GM12878 (cell line): ENCODE results near the gene TTYH3. TPM values are rescaled to one million over a fixed set of nuclear protein-coding genes. Genes with fewer than 3 reads are reported as not detected.

ENCODE experiments used
- CBFB ChIP-seq: IDR thresholded peaks from 2 replicates; pipeline ENCODE4 v1.6.1; 2016; ENCODE audit warnings: antibody characterized with exemption, low read depth
- CBX5 ChIP-seq: sonication (generic); IDR thresholded peaks from 2 replicates; pipeline ENCODE4 v1.6.1; 2016; ENCODE audit warnings: low read depth, moderate library complexity, mild to moderate bottlenecking, inconsistent platforms
- CHD1 ChIP-seq: IDR thresholded peaks from 2 replicates; pipeline ENCODE4 v1.6.1; 2012; ENCODE audit warnings: low read depth, low read length, improper control_type of control experiment
- E2F4 ChIP-seq: IDR thresholded peaks from 2 replicates; pipeline ENCODE4 v1.6.1; 2012; ENCODE audit warnings: low read depth, low read length, improper control_type of control experiment
- EGR1 ChIP-seq, 2 experiments: IDR thresholded peaks; 1 replicate in 1 of 2; 2 replicates in 1 of 2; pipeline ENCODE4 v1.6.1; 2011 to 2012; ENCODE audit warnings: low read depth in 2 of 2, low read length in 2 of 2, borderline replicate concordance in 1 of 2, mild to moderate bottlenecking in 1 of 2, moderate library complexity in 1 of 2
- FOS ChIP-seq: IDR thresholded peaks from 3 replicates; pipeline ENCODE4 v1.6.1; 2011; ENCODE audit warnings: borderline replicate concordance; ENCODE audit not compliant: insufficient read length; ENCODE audit errors: extremely low read depth
- IKZF2 ChIP-seq, 2 experiments: fragments of 450-650 bp; IDR thresholded peaks; 2 replicates each; pipeline ENCODE4 v1.6.1; 2017; ENCODE audit warnings: mild to moderate bottlenecking in 2 of 2, moderate library complexity in 2 of 2
- KDM1A ChIP-seq: fragments of 200-600 bp; sonication (generic); IDR thresholded peaks from 2 replicates; pipeline ENCODE4 v1.6.1; 2016; ENCODE audit warnings: borderline replicate concordance
- MTA3 ChIP-seq: IDR thresholded peaks from 2 replicates; pipeline ENCODE4 v1.6.1; 2012; ENCODE audit warnings: low read length, inconsistent platforms, borderline replicate concordance
- RAD21 ChIP-seq: IDR thresholded peaks from 2 replicates; pipeline ENCODE4 v1.6.1; 2011; ENCODE audit warnings: mild to moderate bottlenecking, low read depth, low read length, moderate library complexity; ENCODE audit not compliant: insufficient read depth
- RBBP5 ChIP-seq: fragments of 200-600 bp; sonication (generic); conservative IDR thresholded peaks from 2 replicates; pipeline ENCODE4 v1.6.1; 2016
- REST ChIP-seq: IDR thresholded peaks from 2 replicates; pipeline ENCODE4 v1.6.1; 2012; ENCODE audit warnings: mild to moderate bottlenecking, low read depth, low read length
- SPI1 ChIP-seq: IDR thresholded peaks from 2 replicates; pipeline ENCODE4 v1.6.1; 2011; ENCODE audit warnings: low read depth, mild to moderate bottlenecking, low read length, moderate library complexity, borderline replicate concordance; ENCODE audit not compliant: insufficient read depth
- ZNF274 ChIP-seq: IDR thresholded peaks from one replicate; pipeline ENCODE4 v1.8.0; 2011; ENCODE audit not compliant: insufficient read length, insufficient read depth
- ZSCAN29 ChIP-seq: fragments of 450-650 bp; IDR thresholded peaks from 2 replicates; pipeline ENCODE4 v1.6.1; 2017; ENCODE audit warnings: mild to moderate bottlenecking, moderate library complexity
- ZZZ3 ChIP-seq: IDR thresholded peaks from 2 replicates; pipeline ENCODE4 v1.6.1; 2011; ENCODE audit warnings: low read depth; ENCODE audit not compliant: control insufficient read depth, insufficient read length
- polyA plus RNA-seq, 11 experiments: library from polyadenylated mRNA; depleted of rRNA in 4 of 11; unstranded in 6 of 11; stranded (reverse) in 5 of 11; fragments of >200 nt; fragmentation: Nextera tagmentation in 4 of 11; fragmentation: Illumina TruSeq in 1 of 11; extraction: Ambion mirVana in 4 of 11; extraction: Trizol in 1 of 11; gene quantifications; 1 replicate in 1 of 11; 2 replicates in 10 of 11; pipeline versions ENCODE4 v1.2.1 to v1.2.3, GENCODE V29; 2011 to 2016; ENCODE audit warnings: inconsistent platforms in 2 of 11, missing spikeins in 2 of 11, low read depth in 1 of 11
- total RNA-seq, 4 experiments: library from RNA; depleted of rRNA in 3 of 4; stranded (reverse); fragments of >200 nt in 3 of 4; fragmentation: Illumina TruSeq in 1 of 4; extraction: Trizol in 1 of 4; gene quantifications; 2 replicates each; pipeline versions ENCODE4 v1.2.1 to v1.2.3, GENCODE V29; 2013 to 2021
- TF ChIP-seq, protein P1 (sequence below): fragments of 450-650 bp; formaldehyde crosslinking; IDR thresholded peaks from 2 replicates; pipeline ENCODE4 v1.4.0; 2022; ENCODE audit warnings: mild to moderate bottlenecking, moderate library complexity
- TF ChIP-seq, protein P2 (sequence below): fragments of 450-650 bp; IDR thresholded peaks from 2 replicates; pipeline ENCODE4 v1.6.1; 2018; ENCODE audit warnings: borderline replicate concordance, mild to moderate bottlenecking; ENCODE audit not compliant: partially characterized antibody

The TTYH3 gene
- total and polyA plus RNA-seq, 10 of the 15 experiments (the other 5 are each of a cell fraction or from before 2014, with no cell fraction given): 0.79 to 71.4 (median 10.5) TPM

GRCh38 chr7:2710901-2711551 is 79.2 kb downstream of the TTYH3 start (continued):
- TF ChIP-seq REST (no peak), ZZZ3 (no peak), CHD1 (no peak), IKZF2 (IDR thresholded peaks at IDR 0.05) (peak; percentile 77 to 80; a peak in 3 of 4 replicates), RBBP5 (no peak), FOS (no peak), E2F4 (no peak), ZNF274 (no peak), RAD21 (no peak), CBFB (peak; percentile 60; the same call in 1 of the 2 replicates), SPI1 (no peak), ZSCAN29 (no peak), CBX5 (no peak), MTA3 (no peak), EGR1 (IDR thresholded peaks at IDR 0.05; ENCODE audit: borderline replicate concordance in 1 of 2, low read depth in 2 of 2, low read length in 2 of 2) (no peak), KDM1A (no peak)
- TF ChIP-seq, protein P1, sequence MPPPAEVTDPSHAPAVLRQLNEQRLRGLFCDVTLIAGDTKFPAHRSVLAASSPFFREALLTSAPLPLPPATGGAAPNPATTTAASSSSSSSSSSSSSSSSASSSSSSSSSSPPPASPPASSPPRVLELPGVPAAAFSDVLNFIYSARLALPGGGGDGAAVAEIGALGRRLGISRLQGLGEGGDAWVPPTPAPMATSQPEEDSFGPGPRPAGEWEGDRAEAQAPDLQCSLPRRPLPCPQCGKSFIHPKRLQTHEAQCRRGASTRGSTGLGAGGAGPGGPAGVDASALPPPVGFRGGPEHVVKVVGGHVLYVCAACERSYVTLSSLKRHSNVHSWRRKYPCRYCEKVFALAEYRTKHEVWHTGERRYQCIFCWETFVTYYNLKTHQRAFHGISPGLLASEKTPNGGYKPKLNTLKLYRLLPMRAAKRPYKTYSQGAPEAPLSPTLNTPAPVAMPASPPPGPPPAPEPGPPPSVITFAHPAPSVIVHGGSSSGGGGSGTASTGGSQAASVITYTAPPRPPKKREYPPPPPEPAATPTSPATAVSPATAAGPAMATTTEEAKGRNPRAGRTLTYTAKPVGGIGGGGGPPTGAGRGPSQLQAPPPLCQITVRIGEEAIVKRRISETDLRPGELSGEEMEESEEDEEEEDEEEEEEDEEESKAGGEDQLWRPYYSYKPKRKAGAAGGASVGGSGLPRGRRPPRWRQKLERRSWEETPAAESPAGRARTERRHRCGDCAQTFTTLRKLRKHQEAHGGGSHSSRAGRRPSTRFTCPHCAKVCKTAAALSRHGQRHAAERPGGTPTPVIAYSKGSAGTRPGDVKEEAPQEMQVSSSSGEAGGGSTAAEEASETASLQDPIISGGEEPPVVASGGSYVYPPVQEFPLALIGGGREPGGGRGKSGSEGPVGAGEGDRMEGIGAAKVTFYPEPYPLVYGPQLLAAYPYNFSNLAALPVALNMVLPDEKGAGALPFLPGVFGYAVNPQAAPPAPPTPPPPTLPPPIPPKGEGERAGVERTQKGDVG: no peak
- TF ChIP-seq, protein P2, sequence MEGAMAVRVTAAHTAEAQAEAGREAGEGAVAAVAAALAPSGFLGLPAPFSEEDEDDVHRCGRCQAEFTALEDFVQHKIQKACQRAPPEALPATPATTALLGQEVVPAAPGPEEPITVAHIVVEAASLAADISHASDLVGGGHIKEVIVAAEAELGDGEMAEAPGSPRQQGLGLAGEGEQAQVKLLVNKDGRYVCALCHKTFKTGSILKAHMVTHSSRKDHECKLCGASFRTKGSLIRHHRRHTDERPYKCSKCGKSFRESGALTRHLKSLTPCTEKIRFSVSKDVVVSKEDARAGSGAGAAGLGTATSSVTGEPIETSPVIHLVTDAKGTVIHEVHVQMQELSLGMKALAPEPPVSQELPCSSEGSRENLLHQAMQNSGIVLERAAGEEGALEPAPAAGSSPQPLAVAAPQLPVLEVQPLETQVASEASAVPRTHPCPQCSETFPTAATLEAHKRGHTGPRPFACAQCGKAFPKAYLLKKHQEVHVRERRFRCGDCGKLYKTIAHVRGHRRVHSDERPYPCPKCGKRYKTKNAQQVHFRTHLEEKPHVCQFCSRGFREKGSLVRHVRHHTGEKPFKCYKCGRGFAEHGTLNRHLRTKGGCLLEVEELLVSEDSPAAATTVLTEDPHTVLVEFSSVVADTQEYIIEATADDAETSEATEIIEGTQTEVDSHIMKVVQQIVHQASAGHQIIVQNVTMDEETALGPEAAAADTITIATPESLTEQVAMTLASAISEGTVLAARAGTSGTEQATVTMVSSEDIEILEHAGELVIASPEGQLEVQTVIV: no peak
